HCT116 (cell line): ENCODE measurements around the gene TMEM42. TPM values are rescaled to one million over a fixed set of nuclear protein-coding genes. Genes with fewer than 3 reads are reported as not detected.

Experiments used
- ATAC-seq: fragments of 200-7000 bp; cut with Tn5 transposase; 2 replicates; pipeline ENCODE4 v1.9.1; 2020; ENCODE audit warnings: mild to moderate bottlenecking, moderate library complexity
- BruUV-seq: library from RNA; stranded (reverse); fragments of 400-500 nt; replicated peaks from 2 replicates; lab custom pipeline; 2021; lab: Mats Ljungman, UMichigan
- CTCF ChIA-PET: fragments of 300-600 bp; sonication (Branson Sonifier 250); formaldehyde crosslinking; loops from one replicate; lab custom pipeline; 2021; ENCODE audit warnings: antibody characterized with exemption; lab: Charles Lee
- POLR2A ChIA-PET: fragments of 300-600, 350-600 bp; sonication (Branson Sonifier 250); formaldehyde crosslinking; loops from one replicate; lab custom pipeline; 2021; ENCODE audit warnings: antibody characterized with exemption; lab: Charles Lee
- RAD21 ChIA-PET, 2 experiments: fragments of 300-600 bp; sonication (Branson Sonifier 250); formaldehyde crosslinking; loops; one replicate each; lab custom pipeline; 2023; ENCODE audit warnings: low total read pairs in 2 of 2; ENCODE audit not compliant: uncharacterized antibody in 2 of 2, unreplicated experiment in 2 of 2, low non-redundant PET in 1 of 2; lab: Charles Lee
- DNase-seq: peaks from one replicate; pipeline ENCODE4 v3.0.0-alpha.2; 2010; ENCODE audit warnings: low read depth, low spot score
- H2AFZ ChIP-seq: fragments of 200-600 bp; shearing (Covaris generic), sonication (generic); 2 replicates; pipeline ENCODE4 v1.6.1; 2017; ENCODE audit warnings: low read depth, mixed run types, mixed read lengths, antibody characterized with exemption, low read length; ENCODE audit not compliant: poor library complexity, severe bottlenecking
- H3K27ac ChIP-seq: 2 replicates; pipeline ENCODE4 v1.5.1; 2012; ENCODE audit warnings: low read depth, low read length
- H3K27me3 ChIP-seq: fragments of 200-600 bp; sonication (generic); 2 replicates; pipeline ENCODE4 v1.6.1; 2016; ENCODE audit warnings: mixed run types, low read length, mixed read lengths; ENCODE audit not compliant: insufficient read depth
- H3K36me3 ChIP-seq, 2 experiments: fragments of 200-500 bp in 1 of 2; fragments of 200-600 bp in 1 of 2; sonication (Bioruptor generic) in 1 of 2; sonication (generic) in 1 of 2; 2 replicates each; pipeline versions ENCODE4 v1.5.1 to v1.6.1; 2014 to 2016; ENCODE audit warnings: low read length in 2 of 2, inconsistent platforms in 1 of 2, mixed read lengths in 1 of 2, mixed run types in 1 of 2; ENCODE audit not compliant: insufficient read depth in 2 of 2, control insufficient read depth in 1 of 2
- H3K4me1 ChIP-seq, 2 experiments: fragments of 200-600 bp in 1 of 2; sonication (generic) in 1 of 2; 2 replicates each; pipeline versions ENCODE4 v1.5.1 to v1.6.1; 2012 to 2017; ENCODE audit warnings: low read length in 2 of 2, inconsistent platforms in 1 of 2, mild to moderate bottlenecking in 1 of 2, mixed read lengths in 1 of 2, mixed run types in 1 of 2, moderate library complexity in 1 of 2; ENCODE audit not compliant: insufficient read depth in 2 of 2, control insufficient read depth in 1 of 2
- H3K4me2 ChIP-seq: fragments of 200-600 bp; sonication (generic); 2 replicates; pipeline ENCODE4 v1.6.1; 2017; ENCODE audit warnings: mixed run types, low read length, mixed read lengths
- H3K4me3 ChIP-seq, 2 experiments: fragments of 200-600 bp in 1 of 2; sonication (generic) in 1 of 2; replicated peaks in 1 of 2; 2 replicates each; pipeline ENCODE4 v1.5.1; 2011 to 2016; ENCODE audit warnings: low read length in 2 of 2, control low read depth in 1 of 2, low read depth in 1 of 2, mild to moderate bottlenecking in 1 of 2, mixed read lengths in 1 of 2, mixed run types in 1 of 2
- H3K79me2 ChIP-seq: fragments of 200-600 bp; sonication (generic); 2 replicates; pipeline ENCODE4 v1.6.1; 2017; ENCODE audit warnings: mild to moderate bottlenecking, mixed run types, low read length, moderate library complexity, mixed read lengths; ENCODE audit not compliant: insufficient read depth
- H3K9ac ChIP-seq: fragments of 200-600 bp; sonication (generic); 2 replicates; pipeline ENCODE4 v1.6.1; 2016; ENCODE audit warnings: low read length, mixed read lengths
- H3K9me2 ChIP-seq: fragments of 200-600 bp; sonication (generic), shearing (Covaris generic); 2 replicates; pipeline ENCODE4 v1.6.1; 2017; ENCODE audit warnings: mixed run types, mild to moderate bottlenecking, moderate library complexity; ENCODE audit not compliant: insufficient read depth
- H3K9me3 ChIP-seq, 2 experiments: fragments of 200-500 bp in 1 of 2; fragments of 200-600 bp in 1 of 2; sonication (Bioruptor generic) in 1 of 2; sonication (generic) in 1 of 2; 2 replicates each; pipeline ENCODE4 v1.6.1; 2014 to 2017; ENCODE audit warnings: low read length in 2 of 2, mixed read lengths in 2 of 2, inconsistent platforms in 1 of 2, low read depth in 1 of 2, mild to moderate bottlenecking in 1 of 2, mixed run types in 1 of 2, moderate library complexity in 1 of 2; ENCODE audit not compliant: control insufficient read depth in 1 of 2, insufficient read depth in 1 of 2
- H4K20me1 ChIP-seq: fragments of 200-600 bp; sonication (generic), shearing (Covaris generic); 2 replicates; pipeline ENCODE4 v1.6.1; 2017; ENCODE audit warnings: mixed run types, mild to moderate bottlenecking, moderate library complexity; ENCODE audit not compliant: insufficient read depth
- ELF1 ChIP-seq: IDR thresholded peaks from 2 replicates; pipeline ENCODE4 v1.6.1; 2012; ENCODE audit warnings: low read depth, borderline replicate concordance
- POLR2A ChIP-seq: IDR thresholded peaks from 2 replicates; pipeline ENCODE4 v1.7.0; 2011; ENCODE audit warnings: borderline replicate concordance; ENCODE audit not compliant: insufficient read depth, insufficient read length; ENCODE audit errors: extremely low read depth
- POLR2AphosphoS5 ChIP-seq: IDR thresholded peaks from 2 replicates; pipeline ENCODE4 v1.6.1; 2011; ENCODE audit warnings: mild to moderate bottlenecking, low read depth, low read length, moderate library complexity
- RAD21 ChIP-seq: IDR thresholded peaks from 2 replicates; pipeline ENCODE4 v1.6.1; 2012; ENCODE audit warnings: low read depth, mild to moderate bottlenecking
- SP1 ChIP-seq: IDR thresholded peaks from 2 replicates; pipeline ENCODE4 v1.6.1; 2012; ENCODE audit warnings: low read depth
- TCF7L2 ChIP-seq: IDR thresholded peaks from 2 replicates; pipeline ENCODE4 v1.7.0; 2011; ENCODE audit warnings: borderline replicate concordance, inconsistent platforms; ENCODE audit not compliant: insufficient read depth, insufficient read length; ENCODE audit errors: extremely low read depth
- YY1 ChIP-seq: IDR thresholded peaks from 2 replicates; pipeline ENCODE4 v1.6.1; 2011; ENCODE audit warnings: low read length, low read depth, moderate library complexity, mild to moderate bottlenecking; ENCODE audit not compliant: insufficient replicate concordance; ENCODE audit errors: extremely low read depth
- intact Hi-C: fragments of 100-400 bp; cut with micrococcal nuclease; formaldehyde crosslinking; loops from 2 replicates; pipeline ENCODE4 v1.10.0; 2022
- total RNA-seq: library from RNA; stranded (reverse); gene quantifications from one replicate; pipeline ENCODE4 v1.2.1, GENCODE V29; 2021; ENCODE audit not compliant: unreplicated experiment
- TF ChIP-seq, protein P1 (sequence below): IDR thresholded peaks from 2 replicates; pipeline ENCODE4 v1.6.1; 2012; ENCODE audit warnings: low read depth

TMEM42 gene
- total RNA-seq, 1 experiment from 2014 or later: 13.9 TPM

GRCh38 chr3:44906997-44907396 is 45.3 kb downstream of the TMEM42 start:
- intact Hi-C loops: no loop called here
- POLR2A ChIA-PET: no interaction called here
- no peak overlapping the region for H3K27ac ChIP-seq
- no peaks in the 10 kb centered on the region for H3K27me3 ChIP-seq
- H3K79me2 ChIP-seq: no peaks in the 10 kb centered on the region
- no peaks in the 10 kb centered on the region for H3K9me2 ChIP-seq
- H3K9ac ChIP-seq: no peak overlapping the region
- H3K36me3 ChIP-seq: no peaks in the 10 kb centered on the region
- no peak for TF ChIP-seq ELF1
- TF ChIP-seq, protein P1, sequence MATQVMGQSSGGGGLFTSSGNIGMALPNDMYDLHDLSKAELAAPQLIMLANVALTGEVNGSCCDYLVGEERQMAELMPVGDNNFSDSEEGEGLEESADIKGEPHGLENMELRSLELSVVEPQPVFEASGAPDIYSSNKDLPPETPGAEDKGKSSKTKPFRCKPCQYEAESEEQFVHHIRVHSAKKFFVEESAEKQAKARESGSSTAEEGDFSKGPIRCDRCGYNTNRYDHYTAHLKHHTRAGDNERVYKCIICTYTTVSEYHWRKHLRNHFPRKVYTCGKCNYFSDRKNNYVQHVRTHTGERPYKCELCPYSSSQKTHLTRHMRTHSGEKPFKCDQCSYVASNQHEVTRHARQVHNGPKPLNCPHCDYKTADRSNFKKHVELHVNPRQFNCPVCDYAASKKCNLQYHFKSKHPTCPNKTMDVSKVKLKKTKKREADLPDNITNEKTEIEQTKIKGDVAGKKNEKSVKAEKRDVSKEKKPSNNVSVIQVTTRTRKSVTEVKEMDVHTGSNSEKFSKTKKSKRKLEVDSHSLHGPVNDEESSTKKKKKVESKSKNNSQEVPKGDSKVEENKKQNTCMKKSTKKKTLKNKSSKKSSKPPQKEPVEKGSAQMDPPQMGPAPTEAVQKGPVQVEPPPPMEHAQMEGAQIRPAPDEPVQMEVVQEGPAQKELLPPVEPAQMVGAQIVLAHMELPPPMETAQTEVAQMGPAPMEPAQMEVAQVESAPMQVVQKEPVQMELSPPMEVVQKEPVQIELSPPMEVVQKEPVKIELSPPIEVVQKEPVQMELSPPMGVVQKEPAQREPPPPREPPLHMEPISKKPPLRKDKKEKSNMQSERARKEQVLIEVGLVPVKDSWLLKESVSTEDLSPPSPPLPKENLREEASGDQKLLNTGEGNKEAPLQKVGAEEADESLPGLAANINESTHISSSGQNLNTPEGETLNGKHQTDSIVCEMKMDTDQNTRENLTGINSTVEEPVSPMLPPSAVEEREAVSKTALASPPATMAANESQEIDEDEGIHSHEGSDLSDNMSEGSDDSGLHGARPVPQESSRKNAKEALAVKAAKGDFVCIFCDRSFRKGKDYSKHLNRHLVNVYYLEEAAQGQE: no peak
- H3K4me3 ChIP-seq: no peak overlapping the region
- BruUV-seq: no TSS peak
- H3K4me2 ChIP-seq: no peak overlapping the region
- CTCF ChIA-PET: interaction anchor here (0.6 kb wide), 1 partner anchor 84 kb away, joined by 3 read pairs; no protein-coding TSS in a partner anchor
- no peaks in the 10 kb centered on the region for H4K20me1 ChIP-seq
- ATAC-seq (no peak), DNase-seq (no peak)
- no peaks in the 10 kb centered on the region; a peak in 1 of 4 replicates for H3K4me1 ChIP-seq
- RAD21 ChIA-PET: no interaction called here
- H3K9me3 ChIP-seq: no peaks in the 10 kb centered on the region
- no peak overlapping the region for H2AFZ ChIP-seq

- Histone ChIP-seq H3K27ac (no peak overlapping the region), H3K9ac (no peak overlapping the region), H2AFZ (no peak overlapping the region), H4K20me1 (no peaks in the 10 kb centered on the region), H3K4me2 (no peak overlapping the region), H3K79me2 (no peaks in the 10 kb centered on the region), H3K4me3 (no peak overlapping the region), H3K4me1 (no peaks in the 10 kb centered on the region; a peak in 1 of 4 replicates), H3K36me3 (no peaks in the 10 kb centered on the region), H3K9me2 (no peaks in the 10 kb centered on the region), H3K27me3 (no peaks in the 10 kb centered on the region)
- DNase-seq (no peak), ATAC-seq (no peak)
- no TSS peak for BruUV-seq
- RAD21 ChIA-PET: interaction anchor here in 1 of 2 experiments (0.7 kb wide), 1 partner anchor 45 kb away, joined by 3 read pairs; no protein-coding TSS in a partner anchor
- intact Hi-C loops: no loop called here
- TF ChIP-seq SP1: no peak
- TF ChIP-seq TCF7L2: no peak
- TF ChIP-seq RAD21: no peak
- no peak for TF ChIP-seq YY1
- no peak for TF ChIP-seq POLR2AphosphoS5
- TF ChIP-seq POLR2A: no peak
- TF ChIP-seq, all 23 proteins: peak for 0
- ChIA-PET POLR2A (no interaction called here), CTCF (interaction anchor here (0.6 kb wide), 1 partner anchor 83 kb away, joined by 3 read pairs; no protein-coding TSS in a partner anchor)
- no peaks in the 10 kb centered on the region for H3K9me3 ChIP-seq
Observed at GRCh38 chr3:44907612-44908011, 45.9 kb downstream of the TMEM42 start.
